Upper lobe of left lung (tissue), 6 donors: ENCODE data around the gene MBD3. TPM values are rescaled to one million over a fixed set of nuclear protein-coding genes. Genes with fewer than 3 reads are reported as not detected.

Experiments
- ATAC-seq, 2 donors: fragments of 200-7000 bp; cut with Tn5 transposase; one replicate each; pipeline ENCODE4 v1.9.1; 2022; ENCODE audit warnings: mild to moderate bottlenecking in 2 of 2, moderate library complexity in 2 of 2; ENCODE audit not compliant: low FRiP score in 2 of 2
- DNase-seq, 2 donors: peaks; one replicate each; pipeline ENCODE4 v3.0.0-alpha.2; 2019 to 2020
- H3K27ac ChIP-seq, 4 donors: fragments of 200-600 bp; sonication (generic); one replicate each; pipeline ENCODE4 v1.5.1; 2016 to 2019
- H3K27me3 ChIP-seq, 4 donors: fragments of 200-600 bp; sonication (generic); one replicate each; pipeline ENCODE4 v1.5.1; 2017 to 2019
- H3K36me3 ChIP-seq, 4 donors: fragments of 200-600 bp; sonication (generic); one replicate each; pipeline ENCODE4 v1.5.1; 2016 to 2019
- H3K4me1 ChIP-seq, 4 donors: fragments of 200-600 bp; sonication (generic); one replicate each; pipeline ENCODE4 v1.5.1; 2018 to 2019
- H3K4me3 ChIP-seq, 4 donors: fragments of 200-600 bp; sonication (generic); one replicate each; pipeline ENCODE4 v1.5.1; 2017 to 2019; ENCODE audit warnings: mild to moderate bottlenecking in 2 of 4, moderate library complexity in 1 of 4
- H3K9me3 ChIP-seq, 4 donors: fragments of 200-600 bp; sonication (generic); one replicate each; pipeline ENCODE4 v1.5.1; 2018 to 2019
- CTCF ChIP-seq, 6 experiments: fragments of 450-650 bp in 4 of 6; fragments of 200-600 bp in 2 of 6; sonication (generic) in 2 of 6; IDR thresholded peaks; one replicate each; pipeline ENCODE4 v1.5.1; 2016 to 2019; ENCODE audit warnings: antibody characterized with exemption in 6 of 6
- EP300 ChIP-seq, 4 donors: sonication (generic); formaldehyde crosslinking; IDR thresholded peaks; one replicate each; pipeline ENCODE4 v1.5.1; 2017; ENCODE audit warnings: antibody characterized with exemption in 4 of 4, control low read depth in 2 of 4
- POLR2A ChIP-seq, 4 donors: fragments of 450-650 bp; IDR thresholded peaks; one replicate each; pipeline ENCODE4 v1.5.1; 2016 to 2017; ENCODE audit warnings: antibody characterized with exemption in 4 of 4, mild to moderate bottlenecking in 2 of 4
- POLR2AphosphoS5 ChIP-seq, 2 donors: sonication (generic); formaldehyde crosslinking; IDR thresholded peaks; one replicate each; pipeline ENCODE4 v1.5.1; 2017; ENCODE audit warnings: antibody characterized with exemption in 2 of 2
- WGBS, 2 donors: methylation state at CpG; one replicate each; pipeline ENCODE4 v1.1.5; 2017 to 2018; 5-methylcytosine and 5-hydroxymethylcytosine counted together
- total RNA-seq, 6 donors: library from RNA; depleted of rRNA in 4 of 6; stranded (reverse); fragments of >200 nt in 4 of 6; gene quantifications; one replicate each; pipeline versions ENCODE4 v1.1.0 to v1.2.1, GENCODE V29; 2016 to 2021
- donor health status: DM: no; HTN: no; CAD: no; lungs with moderate emphysema.
- donor health status: DM: no; HTN: yes; CAD: no; lungs with severe emphysema.

MBD3 gene
- total RNA-seq, 6 donors from 2014 or later: 65.1 to 158 (median 107) TPM

- Histone ChIP-seq H3K4me1 (no peaks in the 10 kb centered on the region), H3K36me3 (peaks cover 10 to 79% (median 73%) of the 10 kb centered on the region in 4 donors), H3K9me3 (no peaks in the 10 kb centered on the region), H3K27ac (no peak overlapping the region), H3K27me3 (no peaks in the 10 kb centered on the region), H3K4me3 (no peak overlapping the region)
- ATAC-seq (no peak), DNase-seq (no peak)
- WGBS, 2 donors: 91 to 96% methylated on average over 20 of the region's 20 CpGs
- no peak for TF ChIP-seq CTCF (IDR thresholded peaks at IDR 0.05)
- no peak for TF ChIP-seq POLR2AphosphoS5 (IDR thresholded peaks at IDR 0.05)
- TF ChIP-seq POLR2A (IDR thresholded peaks at IDR 0.05): no peak
- no peak for TF ChIP-seq EP300 (IDR thresholded peaks at IDR 0.05)
Observed at GRCh38 chr19:1579222-1579621, 13.4 kb downstream of the MBD3 start.

DNA sequence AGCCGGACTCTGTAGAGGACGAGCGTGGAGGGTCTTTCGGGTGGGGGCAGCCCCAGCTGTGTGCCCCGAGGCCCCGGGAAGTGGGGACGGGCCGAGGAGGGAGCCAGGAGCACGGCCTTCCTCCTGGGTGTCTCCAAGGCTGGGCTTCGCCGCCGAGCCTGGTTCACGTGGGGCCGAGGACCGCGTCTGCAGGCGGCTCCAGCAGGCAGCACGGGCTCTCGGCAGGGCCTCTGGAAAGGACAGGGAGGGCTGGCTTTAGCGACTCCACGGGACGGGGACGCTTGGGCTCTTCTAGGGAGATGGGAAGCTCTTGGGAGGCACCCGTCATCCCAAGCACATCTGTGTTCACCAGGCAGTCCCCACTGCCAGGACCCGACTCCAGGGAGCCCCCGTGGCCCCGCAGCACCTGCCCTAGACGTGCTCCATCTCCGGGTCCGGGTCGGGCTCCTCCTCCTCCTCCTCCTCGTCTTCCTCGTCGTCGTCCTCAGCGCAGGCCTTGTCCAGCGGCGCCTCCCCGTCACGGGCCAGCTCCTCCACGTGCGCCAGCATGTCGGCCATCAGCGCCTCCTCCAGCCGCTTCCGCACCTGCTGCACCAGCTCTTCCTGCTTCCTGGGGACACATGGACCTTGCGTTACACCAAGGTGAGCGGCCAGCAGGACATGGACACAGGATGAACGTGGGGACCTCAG is 14.6 kb downstream of the MBD3 start:
- no peak for TF ChIP-seq POLR2A (IDR thresholded peaks at IDR 0.05)
- no peak for TF ChIP-seq EP300 (IDR thresholded peaks at IDR 0.05)
- TF ChIP-seq POLR2AphosphoS5 (IDR thresholded peaks at IDR 0.05): no peak
- TF ChIP-seq CTCF (IDR thresholded peaks at IDR 0.05): no peak
- no peaks in the 10 kb centered on the region for H3K4me1 ChIP-seq
- 92 to 94% methylated on average over 28 to 47 of the region's 49 CpGs for WGBS, 2 donors
- H3K27me3 ChIP-seq: no peaks in the 10 kb centered on the region
- peaks cover 10 to 69% (median 65%) of the 10 kb centered on the region in 4 donors for H3K36me3 ChIP-seq
- H3K4me3 ChIP-seq: no peak overlapping the region
- DNase-seq: peak in 1 of 2 donors; percentile 81
- no peaks in the 10 kb centered on the region for H3K9me3 ChIP-seq
- H3K27ac ChIP-seq: no peak overlapping the region
- peak in 1 of 2 donors; percentile 6 for ATAC-seq

DNA sequence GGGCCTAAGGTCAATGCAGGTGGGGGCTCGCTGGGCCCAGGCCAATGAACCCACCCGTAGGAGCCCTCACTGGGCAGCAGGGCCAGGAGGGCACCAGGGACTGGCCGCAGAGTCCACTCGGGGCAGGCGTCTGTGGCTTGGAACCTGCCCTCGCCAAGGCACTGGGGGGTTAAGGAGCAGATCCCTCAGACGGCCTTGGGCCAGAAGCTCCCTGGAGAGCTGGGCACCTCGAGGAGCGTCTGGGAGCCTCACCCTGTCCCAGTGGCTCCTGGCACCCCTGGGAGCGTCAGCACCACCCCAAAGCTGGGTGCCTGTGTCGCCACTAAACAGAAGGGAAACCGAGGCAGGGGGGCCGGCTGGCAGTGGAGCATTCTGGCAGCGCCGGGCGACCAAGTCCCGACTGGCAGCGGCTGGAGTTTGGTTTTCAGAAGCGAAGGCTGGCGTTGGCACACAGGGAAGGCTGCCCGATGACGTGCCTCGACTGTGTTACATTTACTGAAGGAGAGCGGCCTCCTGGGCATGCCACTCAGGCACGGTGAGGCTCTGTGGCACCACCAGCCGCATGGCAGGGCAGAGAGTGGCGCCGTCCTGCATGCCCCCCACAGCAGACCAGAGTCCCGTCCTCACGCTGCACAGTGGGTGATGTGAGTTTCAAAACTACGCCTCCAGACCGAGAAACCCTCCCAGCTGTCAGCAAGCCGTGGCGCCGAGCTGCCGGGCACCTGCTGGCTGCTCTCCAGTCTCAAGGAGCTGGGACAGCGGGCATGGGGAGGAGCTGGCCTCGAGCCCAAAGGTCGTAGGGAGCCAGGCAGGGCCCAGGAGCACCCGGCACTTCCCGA is 15.4 kb downstream of the MBD3 start:
- DNase-seq (peak in 1 of 2 donors; percentile 73), ATAC-seq (peak in 1 of 2 donors; percentile 3)
- no peaks in the 10 kb centered on the region for H3K27me3 ChIP-seq
- H3K36me3 ChIP-seq: peaks cover 10 to 62% (median 58%) of the 10 kb centered on the region in 4 donors
- TF ChIP-seq POLR2A (IDR thresholded peaks at IDR 0.05) (no peak), POLR2AphosphoS5 (IDR thresholded peaks at IDR 0.05) (no peak), EP300 (IDR thresholded peaks at IDR 0.05) (no peak), CTCF (IDR thresholded peaks at IDR 0.05) (no peak)
- 73 to 95% methylated on average over 8 to 14 of the region's 41 CpGs for WGBS, 2 donors
- H3K9me3 ChIP-seq: no peaks in the 10 kb centered on the region
- H3K4me3 ChIP-seq: no peak overlapping the region
- no peak overlapping the region for H3K27ac ChIP-seq
- no peaks in the 10 kb centered on the region for H3K4me1 ChIP-seq

- Histone ChIP-seq H3K4me3 (no peak overlapping the region), H3K27ac (no peak overlapping the region), H3K9me3 (no peaks in the 10 kb centered on the region), H3K27me3 (no peaks in the 10 kb centered on the region), H3K36me3 (peaks cover 10 to 53% (median 50%) of the 10 kb centered on the region in 4 donors), H3K4me1 (no peaks in the 10 kb centered on the region)
- peak in 1 of 2 donors; percentile 69 for DNase-seq
- WGBS, 2 donors: 89 to 92% methylated on average over 12 to 25 of the region's 30 CpGs
- ATAC-seq: no peak
- TF ChIP-seq POLR2A (IDR thresholded peaks at IDR 0.05) (no peak), EP300 (IDR thresholded peaks at IDR 0.05) (no peak), CTCF (IDR thresholded peaks at IDR 0.05) (no peak), POLR2AphosphoS5 (IDR thresholded peaks at IDR 0.05) (no peak)
Observed at GRCh38 chr19:1576242-1577089, 16.2 kb downstream of the MBD3 start.
